SK-N-SH treated with all-trans-retinoic acid at 6 μM for 48 hours (cell line): ENCODE results near the gene SMYD3.

Experiments used
- ATAC-seq: fragments of 200-7000 bp; cut with Tn5 transposase; 3 replicates; pipeline ENCODE4 v1.9.1; 2020; ENCODE audit warnings: mild to moderate bottlenecking, moderate library complexity
- ARNTL ChIP-seq: fragments of 450-650 bp; formaldehyde crosslinking; IDR thresholded peaks from 2 replicates; pipeline ENCODE4 v1.5.0; 2020; ENCODE audit warnings: low read depth, mild to moderate bottlenecking, moderate library complexity, borderline replicate concordance
- CSDC2 ChIP-seq: fragments of 250-450 bp; sonication (Bioruptor Pico); IDR thresholded peaks from 2 replicates; pipeline ENCODE4 v1.5.0; 2020; ENCODE audit warnings: mild to moderate bottlenecking, moderate library complexity
- ESRRG ChIP-seq: fragments of 250-450 bp; sonication (Bioruptor Pico); IDR thresholded peaks from 2 replicates; pipeline ENCODE4 v1.6.1; 2021; ENCODE audit warnings: mild to moderate bottlenecking
- GLIS3 ChIP-seq: fragments of 250-450 bp; sonication (Bioruptor Pico); IDR thresholded peaks from 2 replicates; pipeline ENCODE4 v1.5.0; 2020; ENCODE audit warnings: mild to moderate bottlenecking, moderate library complexity
- ISL1 ChIP-seq: fragments of 250-450 bp; sonication (Bioruptor Pico); IDR thresholded peaks from 2 replicates; pipeline ENCODE4 v2.1.2; 2022; ENCODE audit warnings: mild to moderate bottlenecking, moderate library complexity
- OSR1 ChIP-seq: fragments of 250-450 bp; sonication (Bioruptor Pico); IDR thresholded peaks from 2 replicates; pipeline ENCODE4 v1.8.0; 2022; ENCODE audit warnings: moderate library complexity, mild to moderate bottlenecking, inconsistent platforms
- PPARA ChIP-seq: fragments of 250-450 bp; sonication (Bioruptor Pico); IDR thresholded peaks from 2 replicates; pipeline ENCODE4 v1.5.0; 2020; ENCODE audit warnings: mild to moderate bottlenecking, borderline replicate concordance
- RARB ChIP-seq: fragments of 250-450 bp; sonication (Bioruptor Pico); IDR thresholded peaks from 2 replicates; pipeline ENCODE4 v1.8.0; 2021; ENCODE audit warnings: mild to moderate bottlenecking, moderate library complexity
- SNAI2 ChIP-seq: fragments of 250-450 bp; sonication (Bioruptor Pico); IDR thresholded peaks from 2 replicates; pipeline ENCODE4 v1.5.0; 2020; ENCODE audit warnings: mild to moderate bottlenecking, moderate library complexity
- TCF4 ChIP-seq: fragments of 250-450 bp; sonication (Bioruptor Pico); IDR thresholded peaks from 2 replicates; pipeline ENCODE4 v1.8.0; 2021; ENCODE audit warnings: mild to moderate bottlenecking, moderate library complexity, borderline replicate concordance
- TOX ChIP-seq: fragments of 250-450 bp; sonication (Bioruptor Pico); IDR thresholded peaks from 2 replicates; pipeline ENCODE4 v1.8.0; 2021; ENCODE audit warnings: mild to moderate bottlenecking, moderate library complexity, borderline replicate concordance
- ZFP3 ChIP-seq: fragments of 250-450 bp; sonication (Bioruptor Pico); IDR thresholded peaks from 2 replicates; pipeline ENCODE4 v1.5.0; 2020; ENCODE audit warnings: mild to moderate bottlenecking, moderate library complexity
- ZFP30 ChIP-seq: fragments of 450-650 bp; formaldehyde crosslinking; IDR thresholded peaks from 2 replicates; pipeline ENCODE4 v1.5.0; 2022; ENCODE audit warnings: mild to moderate bottlenecking, moderate library complexity
- ZNF565 ChIP-seq: fragments of 450-650 bp; formaldehyde crosslinking; conservative IDR thresholded peaks from 2 replicates; pipeline ENCODE4 v1.5.0; 2020; ENCODE audit warnings: low read depth, mild to moderate bottlenecking, moderate library complexity
- ZNF70 ChIP-seq: fragments of 450-650 bp; formaldehyde crosslinking; IDR thresholded peaks from 2 replicates; pipeline ENCODE4 v1.5.0; 2020; ENCODE audit warnings: mild to moderate bottlenecking, moderate library complexity
- ZNF8 ChIP-seq: fragments of 450-650 bp; formaldehyde crosslinking; IDR thresholded peaks from 2 replicates; pipeline ENCODE4 v1.5.0; 2020; ENCODE audit warnings: mild to moderate bottlenecking, moderate library complexity
- TF ChIP-seq, protein P1 (sequence below): fragments of 250-450 bp; sonication (Bioruptor Pico); IDR thresholded peaks from 2 replicates; pipeline ENCODE4 v1.8.0; 2020; ENCODE audit warnings: mild to moderate bottlenecking, moderate library complexity, borderline replicate concordance
- TF ChIP-seq, protein P2 (sequence below): fragments of 250-450 bp; sonication (Bioruptor Pico); IDR thresholded peaks from 2 replicates; pipeline ENCODE4 v1.5.1; 2021; ENCODE audit warnings: mild to moderate bottlenecking, moderate library complexity
- TF ChIP-seq, protein P3 (sequence below): fragments of 250-450 bp; sonication (Bioruptor Pico); IDR thresholded peaks from 2 replicates; pipeline ENCODE4 v1.5.1; 2020; ENCODE audit warnings: low read depth, mild to moderate bottlenecking, moderate library complexity
- TF ChIP-seq, protein P4 (sequence below): fragments of 250-450 bp; sonication (Bioruptor Pico); IDR thresholded peaks from 2 replicates; pipeline ENCODE4 v1.5.0; 2020; ENCODE audit warnings: mild to moderate bottlenecking, moderate library complexity
- TF ChIP-seq, protein P5 (sequence below): fragments of 250-450 bp; sonication (Bioruptor Pico); IDR thresholded peaks from 2 replicates; pipeline ENCODE4 v1.8.0; 2021; ENCODE audit warnings: low read depth, mild to moderate bottlenecking, moderate library complexity, borderline replicate concordance

Gene SMYD3

DNA sequence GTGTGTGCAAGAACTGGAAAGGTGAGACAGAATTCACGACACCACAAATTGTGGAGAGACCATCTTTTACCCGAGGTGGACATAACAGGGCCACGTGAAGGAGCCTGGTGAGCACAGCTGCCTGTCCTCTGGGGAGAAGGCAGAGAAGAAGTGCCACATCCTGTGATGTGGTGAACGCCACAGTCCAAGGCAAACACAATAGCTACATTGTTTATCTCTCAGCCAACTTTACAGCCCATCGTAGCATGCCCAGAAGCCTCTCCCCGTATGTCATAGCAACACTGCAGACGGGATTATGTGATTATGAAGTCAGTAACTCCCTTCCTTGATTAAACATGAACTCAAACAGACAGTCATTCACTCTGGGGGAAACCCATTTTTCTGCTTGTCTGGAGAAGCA lies 612.2 kb downstream of the SMYD3 start:
- no peak for ATAC-seq
- TF ChIP-seq PPARA (CRISPR knock-in tag): no peak
- no peak for TF ChIP-seq ARNTL
- TF ChIP-seq, protein P1, sequence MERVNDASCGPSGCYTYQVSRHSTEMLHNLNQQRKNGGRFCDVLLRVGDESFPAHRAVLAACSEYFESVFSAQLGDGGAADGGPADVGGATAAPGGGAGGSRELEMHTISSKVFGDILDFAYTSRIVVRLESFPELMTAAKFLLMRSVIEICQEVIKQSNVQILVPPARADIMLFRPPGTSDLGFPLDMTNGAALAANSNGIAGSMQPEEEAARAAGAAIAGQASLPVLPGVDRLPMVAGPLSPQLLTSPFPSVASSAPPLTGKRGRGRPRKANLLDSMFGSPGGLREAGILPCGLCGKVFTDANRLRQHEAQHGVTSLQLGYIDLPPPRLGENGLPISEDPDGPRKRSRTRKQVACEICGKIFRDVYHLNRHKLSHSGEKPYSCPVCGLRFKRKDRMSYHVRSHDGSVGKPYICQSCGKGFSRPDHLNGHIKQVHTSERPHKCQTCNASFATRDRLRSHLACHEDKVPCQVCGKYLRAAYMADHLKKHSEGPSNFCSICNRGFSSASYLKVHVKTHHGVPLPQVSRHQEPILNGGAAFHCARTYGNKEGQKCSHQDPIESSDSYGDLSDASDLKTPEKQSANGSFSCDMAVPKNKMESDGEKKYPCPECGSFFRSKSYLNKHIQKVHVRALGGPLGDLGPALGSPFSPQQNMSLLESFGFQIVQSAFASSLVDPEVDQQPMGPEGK (CRISPR knock-in tag): no peak
- no peak for TF ChIP-seq OSR1 (CRISPR knock-in tag)
- no peak for TF ChIP-seq ZNF565 (CRISPR knock-in tag)
- no peak for TF ChIP-seq GLIS3 (CRISPR knock-in tag)
- TF ChIP-seq CSDC2: no peak

DNA sequence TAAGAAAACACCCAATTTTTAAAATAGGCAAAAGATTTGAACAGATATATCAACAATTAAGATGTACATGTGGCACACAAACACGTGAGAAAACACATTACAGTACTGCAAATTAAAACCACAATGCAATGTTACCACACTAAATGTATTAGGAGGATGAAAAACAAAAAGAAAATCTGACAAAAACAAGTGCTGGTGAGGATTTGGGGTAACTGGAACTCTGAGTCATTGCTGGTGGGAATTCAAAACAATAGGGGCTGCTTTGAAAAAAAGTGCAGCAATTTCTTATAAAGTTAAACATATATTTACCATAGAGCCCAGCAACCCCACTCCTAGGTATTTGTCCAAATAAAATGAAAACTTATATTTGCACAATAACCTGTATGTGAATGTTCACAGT lies 614.1 kb downstream of the SMYD3 start:
- no peak for TF ChIP-seq TCF4 (CRISPR knock-in tag)
- no peak for TF ChIP-seq RARB
- ATAC-seq: no peak

DNA sequence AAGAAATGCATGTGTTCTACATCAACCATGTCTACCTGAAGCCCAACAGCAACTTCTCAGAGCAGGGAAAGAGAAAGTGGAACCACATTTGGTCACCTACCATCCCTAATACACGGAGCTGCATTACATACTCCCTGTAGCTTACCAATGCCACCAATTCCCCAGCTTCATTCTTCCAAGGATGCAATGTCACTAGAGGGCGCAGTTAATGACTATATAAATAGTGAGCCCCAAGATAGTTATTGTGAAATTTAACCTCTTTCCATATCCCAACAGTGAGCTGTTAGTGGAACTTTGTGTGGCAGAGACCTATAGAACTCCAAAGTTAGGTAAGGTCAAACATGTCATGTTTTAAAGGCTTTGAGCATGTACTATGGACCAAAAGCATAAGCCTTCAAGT lies 618.3 kb downstream of the SMYD3 start:
- no peak for TF ChIP-seq ZNF70 (CRISPR knock-in tag)
- no peak for TF ChIP-seq ZFP3 (CRISPR knock-in tag)
- TF ChIP-seq, protein P2, sequence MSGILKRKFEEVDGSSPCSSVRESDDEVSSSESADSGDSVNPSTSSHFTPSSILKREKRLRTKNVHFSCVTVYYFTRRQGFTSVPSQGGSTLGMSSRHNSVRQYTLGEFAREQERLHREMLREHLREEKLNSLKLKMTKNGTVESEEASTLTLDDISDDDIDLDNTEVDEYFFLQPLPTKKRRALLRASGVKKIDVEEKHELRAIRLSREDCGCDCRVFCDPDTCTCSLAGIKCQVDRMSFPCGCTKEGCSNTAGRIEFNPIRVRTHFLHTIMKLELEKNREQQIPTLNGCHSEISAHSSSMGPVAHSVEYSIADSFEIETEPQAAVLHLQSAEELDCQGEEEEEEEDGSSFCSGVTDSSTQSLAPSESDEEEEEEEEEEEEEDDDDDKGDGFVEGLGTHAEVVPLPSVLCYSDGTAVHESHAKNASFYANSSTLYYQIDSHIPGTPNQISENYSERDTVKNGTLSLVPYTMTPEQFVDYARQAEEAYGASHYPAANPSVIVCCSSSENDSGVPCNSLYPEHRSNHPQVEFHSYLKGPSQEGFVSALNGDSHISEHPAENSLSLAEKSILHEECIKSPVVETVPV (CRISPR knock-in tag): no peak
- no peak for TF ChIP-seq ZNF8 (CRISPR knock-in tag)
- TF ChIP-seq SNAI2 (CRISPR knock-in tag): no peak
- TF ChIP-seq ARNTL: no peak
- TF ChIP-seq ZFP30 (CRISPR knock-in tag): no peak
- no peak for TF ChIP-seq ISL1 (CRISPR knock-in tag)
- no peak for TF ChIP-seq ESRRG
- TF ChIP-seq, protein P3, sequence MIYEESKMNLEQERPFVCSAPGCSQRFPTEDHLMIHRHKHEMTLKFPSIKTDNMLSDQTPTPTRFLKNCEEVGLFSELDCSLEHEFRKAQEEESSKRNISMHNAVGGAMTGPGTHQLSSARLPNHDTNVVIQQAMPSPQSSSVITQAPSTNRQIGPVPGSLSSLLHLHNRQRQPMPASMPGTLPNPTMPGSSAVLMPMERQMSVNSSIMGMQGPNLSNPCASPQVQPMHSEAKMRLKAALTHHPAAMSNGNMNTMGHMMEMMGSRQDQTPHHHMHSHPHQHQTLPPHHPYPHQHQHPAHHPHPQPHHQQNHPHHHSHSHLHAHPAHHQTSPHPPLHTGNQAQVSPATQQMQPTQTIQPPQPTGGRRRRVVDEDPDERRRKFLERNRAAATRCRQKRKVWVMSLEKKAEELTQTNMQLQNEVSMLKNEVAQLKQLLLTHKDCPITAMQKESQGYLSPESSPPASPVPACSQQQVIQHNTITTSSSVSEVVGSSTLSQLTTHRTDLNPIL: no peak
- TF ChIP-seq, protein P1 (CRISPR knock-in tag): no peak
- TF ChIP-seq TOX (CRISPR knock-in tag): no peak
- no peak for TF ChIP-seq GLIS3 (CRISPR knock-in tag)
- no peak for TF ChIP-seq TCF4 (CRISPR knock-in tag)
- TF ChIP-seq, protein P4, sequence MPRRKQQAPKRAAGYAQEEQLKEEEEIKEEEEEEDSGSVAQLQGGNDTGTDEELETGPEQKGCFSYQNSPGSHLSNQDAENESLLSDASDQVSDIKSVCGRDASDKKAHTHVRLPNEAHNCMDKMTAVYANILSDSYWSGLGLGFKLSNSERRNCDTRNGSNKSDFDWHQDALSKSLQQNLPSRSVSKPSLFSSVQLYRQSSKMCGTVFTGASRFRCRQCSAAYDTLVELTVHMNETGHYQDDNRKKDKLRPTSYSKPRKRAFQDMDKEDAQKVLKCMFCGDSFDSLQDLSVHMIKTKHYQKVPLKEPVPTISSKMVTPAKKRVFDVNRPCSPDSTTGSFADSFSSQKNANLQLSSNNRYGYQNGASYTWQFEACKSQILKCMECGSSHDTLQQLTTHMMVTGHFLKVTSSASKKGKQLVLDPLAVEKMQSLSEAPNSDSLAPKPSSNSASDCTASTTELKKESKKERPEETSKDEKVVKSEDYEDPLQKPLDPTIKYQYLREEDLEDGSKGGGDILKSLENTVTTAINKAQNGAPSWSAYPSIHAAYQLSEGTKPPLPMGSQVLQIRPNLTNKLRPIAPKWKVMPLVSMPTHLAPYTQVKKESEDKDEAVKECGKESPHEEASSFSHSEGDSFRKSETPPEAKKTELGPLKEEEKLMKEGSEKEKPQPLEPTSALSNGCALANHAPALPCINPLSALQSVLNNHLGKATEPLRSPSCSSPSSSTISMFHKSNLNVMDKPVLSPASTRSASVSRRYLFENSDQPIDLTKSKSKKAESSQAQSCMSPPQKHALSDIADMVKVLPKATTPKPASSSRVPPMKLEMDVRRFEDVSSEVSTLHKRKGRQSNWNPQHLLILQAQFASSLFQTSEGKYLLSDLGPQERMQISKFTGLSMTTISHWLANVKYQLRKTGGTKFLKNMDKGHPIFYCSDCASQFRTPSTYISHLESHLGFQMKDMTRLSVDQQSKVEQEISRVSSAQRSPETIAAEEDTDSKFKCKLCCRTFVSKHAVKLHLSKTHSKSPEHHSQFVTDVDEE (CRISPR knock-in tag): no peak
- TF ChIP-seq PPARA (CRISPR knock-in tag): no peak
- ATAC-seq: peak; percentile 82

DNA sequence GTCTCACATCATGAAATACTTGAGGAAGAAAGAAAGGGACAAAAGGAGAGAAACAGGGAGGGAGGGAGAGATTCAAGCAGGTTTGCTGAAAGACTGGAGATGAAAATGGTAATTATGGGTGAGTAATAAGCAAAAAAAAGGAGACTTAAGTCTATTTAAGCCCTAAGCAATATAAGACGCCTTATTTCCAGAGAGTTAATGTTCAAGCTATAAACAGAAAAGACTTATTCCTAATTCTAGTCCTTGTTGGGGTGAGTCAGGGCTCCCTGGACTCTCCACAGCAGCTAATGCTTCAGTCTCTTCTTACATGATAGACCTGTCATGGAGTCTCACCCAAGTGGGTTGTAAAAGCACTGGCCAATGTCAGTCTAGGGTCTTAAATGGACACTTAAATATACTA lies 619.2 kb downstream of the SMYD3 start:
- TF ChIP-seq ARNTL (no peak), ZFP30 (CRISPR knock-in tag) (no peak), PPARA (CRISPR knock-in tag) (no peak), ZNF8 (CRISPR knock-in tag) (no peak), TOX (CRISPR knock-in tag) (no peak), OSR1 (CRISPR knock-in tag) (no peak), ZNF70 (CRISPR knock-in tag) (no peak)
- TF ChIP-seq, protein P3: no peak
- TF ChIP-seq, protein P5, sequence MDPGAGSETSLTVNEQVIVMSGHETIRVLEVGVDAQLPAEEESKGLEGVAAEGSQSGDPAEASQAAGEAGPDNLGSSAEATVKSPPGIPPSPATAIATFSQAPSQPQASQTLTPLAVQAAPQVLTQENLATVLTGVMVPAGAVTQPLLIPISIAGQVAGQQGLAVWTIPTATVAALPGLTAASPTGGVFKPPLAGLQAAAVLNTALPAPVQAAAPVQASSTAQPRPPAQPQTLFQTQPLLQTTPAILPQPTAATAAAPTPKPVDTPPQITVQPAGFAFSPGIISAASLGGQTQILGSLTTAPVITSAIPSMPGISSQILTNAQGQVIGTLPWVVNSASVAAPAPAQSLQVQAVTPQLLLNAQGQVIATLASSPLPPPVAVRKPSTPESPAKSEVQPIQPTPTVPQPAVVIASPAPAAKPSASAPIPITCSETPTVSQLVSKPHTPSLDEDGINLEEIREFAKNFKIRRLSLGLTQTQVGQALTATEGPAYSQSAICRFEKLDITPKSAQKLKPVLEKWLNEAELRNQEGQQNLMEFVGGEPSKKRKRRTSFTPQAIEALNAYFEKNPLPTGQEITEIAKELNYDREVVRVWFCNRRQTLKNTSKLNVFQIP (CRISPR knock-in tag): no peak
- ATAC-seq: no peak
